Neural progenitor cell (in vitro differentiated cells): ENCODE data around the gene NIM1K. TPM values are rescaled to one million over a fixed set of nuclear protein-coding genes. Genes with fewer than 3 reads are reported as not detected.

Source experiments
- DNase-seq: peaks from one replicate; pipeline ENCODE4 v3.0.0-alpha.2; 2016; ENCODE audit warnings: low spot score
- H2AFZ ChIP-seq: fragments of 200-600 bp; sonication (generic); replicated peaks from 2 replicates; pipeline ENCODE4 v1.6.1; 2016; ENCODE audit warnings: antibody characterized with exemption
- H3F3A ChIP-seq: fragments of 200-600 bp; sonication (generic); 2 replicates; pipeline ENCODE4 v1.6.1; 2016; ENCODE audit warnings: antibody characterized with exemption, low read depth
- H3K27ac ChIP-seq: fragments of 200-600 bp; sonication (generic); 2 replicates; pipeline ENCODE4 v1.5.1; 2016; ENCODE audit warnings: mild to moderate bottlenecking
- H3K27me3 ChIP-seq: fragments of 200-600 bp; sonication (generic); 2 replicates; pipeline ENCODE4 v1.6.1; 2016; ENCODE audit warnings: mild to moderate bottlenecking, moderate library complexity
- H3K36me3 ChIP-seq: fragments of 200-600 bp; sonication (generic); 2 replicates; pipeline ENCODE4 v1.5.1; 2016
- H3K4me1 ChIP-seq: fragments of 200-600 bp; sonication (generic); 2 replicates; pipeline ENCODE4 v1.6.1; 2016; ENCODE audit warnings: mixed run types
- H3K4me2 ChIP-seq: fragments of 200-600 bp; sonication (generic); 2 replicates; pipeline ENCODE4 v1.6.1; 2016
- H3K4me3 ChIP-seq: fragments of 200-600 bp; sonication (generic); 2 replicates; pipeline ENCODE4 v1.5.1; 2016
- H3K79me2 ChIP-seq: fragments of 200-600 bp; sonication (generic); 2 replicates; pipeline ENCODE4 v1.6.1; 2016; ENCODE audit warnings: low read depth
- H3K9ac ChIP-seq: fragments of 200-600 bp; sonication (generic); 2 replicates; pipeline ENCODE4 v1.6.1; 2016
- H3K9me3 ChIP-seq: fragments of 200-600 bp; sonication (generic); 2 replicates; pipeline ENCODE4 v1.5.1; 2016; ENCODE audit warnings: low read depth
- H4K20me1 ChIP-seq: fragments of 200-600 bp; sonication (generic); 2 replicates; pipeline ENCODE4 v1.6.1; 2016; ENCODE audit warnings: low read depth
- H3K27ac Mint-ChIP-seq: 3 replicates; pipeline ENCODE4 v1.8.0; 2021; ENCODE audit warnings: mixed read lengths
- H3K27me3 Mint-ChIP-seq: 2 replicates; pipeline ENCODE4 v1.8.0; 2022; ENCODE audit warnings: low read depth, mild to moderate bottlenecking, inconsistent platforms, moderate library complexity, mixed read lengths; ENCODE audit not compliant: insufficient read depth
- H3K36me3 Mint-ChIP-seq: 3 replicates; pipeline ENCODE4 v1.8.0; 2021; ENCODE audit warnings: mixed read lengths
- H3K4me1 Mint-ChIP-seq: 3 replicates; pipeline ENCODE4 v1.8.0; 2021; ENCODE audit warnings: mixed read lengths
- H3K4me3 Mint-ChIP-seq: 3 replicates; pipeline ENCODE4 v1.8.0; 2021; ENCODE audit warnings: mild to moderate bottlenecking, moderate library complexity, mixed read lengths
- H3K9me3 Mint-ChIP-seq: 3 replicates; pipeline ENCODE4 v1.8.0; 2020; ENCODE audit warnings: mixed read lengths
- CTCF ChIP-seq: fragments of 200-600 bp; sonication (generic); IDR thresholded peaks from 2 replicates; pipeline ENCODE4 v1.5.1; 2017; ENCODE audit warnings: antibody characterized with exemption, mild to moderate bottlenecking
- EZH2 ChIP-seq: fragments of 200-600 bp; sonication (generic); IDR thresholded peaks from 2 replicates; pipeline ENCODE4 v1.6.1; 2017; ENCODE audit warnings: antibody characterized with exemption, mild to moderate bottlenecking, moderate library complexity
- EZH2phosphoT487 ChIP-seq: fragments of 200-600 bp; sonication (generic); IDR thresholded peaks from 2 replicates; pipeline ENCODE4 v1.6.1; 2017; ENCODE audit warnings: antibody characterized with exemption
- total RNA-seq: library from RNA; depleted of rRNA; stranded (reverse); fragments of >200 nt; gene quantifications from 2 replicates; pipeline ENCODE4 v1.2.3, GENCODE V29; 2015; ENCODE audit warnings: low replicate concordance

NIM1K gene
- total RNA-seq, 1 donor from 2014 or later: not detected

GRCh38 chr5:43171451-43171850 lies 20.6 kb upstream of the NIM1K start:
- Histone ChIP-seq H3K36me3 (peaks cover 8% of the 10 kb centered on the region), H3K9me3 (no peaks in the 10 kb centered on the region)
- no peaks in the 10 kb centered on the region for H3K27me3 Mint-ChIP-seq

GRCh38 chr5:43171926-43172325 lies 20.1 kb upstream of the NIM1K start:
- H2AFZ ChIP-seq: no peak overlapping the region
- Mint-ChIP-seq H3K36me3 (peaks cover 36% of the 10 kb centered on the region), H3K27ac (no peak overlapping the region), H3K4me3 (no peak overlapping the region), H3K27me3 (no peaks in the 10 kb centered on the region), H3K9me3 (no peaks in the 10 kb centered on the region), H3K4me1 (no peaks in the 10 kb centered on the region)
- DNase-seq: no peak
- no peak overlapping the region for H3K4me2 ChIP-seq
- peaks cover 3% of the 10 kb centered on the region for H4K20me1 ChIP-seq
- H3F3A ChIP-seq: no peaks in the 10 kb centered on the region
- no peaks in the 10 kb centered on the region for H3K27me3 ChIP-seq
- H3K36me3 ChIP-seq: peaks cover 8% of the 10 kb centered on the region
- H3K9me3 ChIP-seq: no peaks in the 10 kb centered on the region
- TF ChIP-seq CTCF (no peak), EZH2phosphoT487 (no peak), EZH2 (no peak)
- no peaks in the 10 kb centered on the region for H3K79me2 ChIP-seq
- no peak overlapping the region for H3K4me3 ChIP-seq
- no peaks in the 10 kb centered on the region for H3K4me1 ChIP-seq
- no peak overlapping the region for H3K9ac ChIP-seq
- H3K27ac ChIP-seq: no peak overlapping the region

More at GRCh38 chr5:43171451-43171850, 20.6 kb upstream of the NIM1K start:
- Histone ChIP-seq H3K4me1 (no peaks in the 10 kb centered on the region), H4K20me1 (peaks cover 3% of the 10 kb centered on the region), H3F3A (no peaks in the 10 kb centered on the region), H2AFZ (no peak overlapping the region), H3K9ac (no peak overlapping the region), H3K27me3 (no peaks in the 10 kb centered on the region), H3K4me3 (no peak overlapping the region), H3K27ac (no peak overlapping the region), H3K4me2 (no peak overlapping the region), H3K79me2 (no peaks in the 10 kb centered on the region)
- TF ChIP-seq EZH2: no peak
- TF ChIP-seq CTCF: no peak
- no peak for TF ChIP-seq EZH2phosphoT487
- Mint-ChIP-seq H3K27ac (peak overlapping the region; percentile 35), H3K4me3 (no peak overlapping the region), H3K9me3 (no peaks in the 10 kb centered on the region), H3K4me1 (no peaks in the 10 kb centered on the region), H3K36me3 (peaks cover 36% of the 10 kb centered on the region)
- DNase-seq: no peak

- Histone ChIP-seq H2AFZ (no peak overlapping the region), H3K79me2 (no peaks in the 10 kb centered on the region), H3K9ac (no peak overlapping the region), H4K20me1 (peaks cover 3% of the 10 kb centered on the region), H3K4me3 (no peak overlapping the region), H3F3A (no peaks in the 10 kb centered on the region), H3K4me2 (no peak overlapping the region), H3K4me1 (no peaks in the 10 kb centered on the region), H3K36me3 (peaks cover 8% of the 10 kb centered on the region), H3K27me3 (no peaks in the 10 kb centered on the region), H3K27ac (no peak overlapping the region), H3K9me3 (no peaks in the 10 kb centered on the region)
- H3K27me3 Mint-ChIP-seq: no peaks in the 10 kb centered on the region
- TF ChIP-seq EZH2 (no peak), CTCF (no peak)
- peaks cover 40% of the 10 kb centered on the region for H3K36me3 Mint-ChIP-seq
- DNase-seq: no peak
- H3K9me3 Mint-ChIP-seq: no peaks in the 10 kb centered on the region
- no peak overlapping the region for H3K27ac Mint-ChIP-seq
- no peaks in the 10 kb centered on the region for H3K4me1 Mint-ChIP-seq
- H3K4me3 Mint-ChIP-seq: no peak overlapping the region
Measured at GRCh38 chr5:43172779-43173178, 19.2 kb upstream of the NIM1K start.
